AG09309 (cell line): ENCODE results near the gene FAM114A2.

Experiments used
- DNase-seq: peaks from one replicate; pipeline ENCODE4 v3.0.0-alpha.2; 2010; ENCODE audit warnings: low read depth
- H3K4me3 ChIP-seq: 2 replicates; pipeline ENCODE4 v1.5.1; 2011; ENCODE audit warnings: mild to moderate bottlenecking, low read depth, low read length, moderate library complexity; ENCODE audit not compliant: control insufficient read depth
- CTCF ChIP-seq: IDR thresholded peaks from 2 replicates; pipeline ENCODE4 v1.5.1; 2011; ENCODE audit warnings: mild to moderate bottlenecking, low read depth, low read length, inconsistent platforms; ENCODE audit not compliant: insufficient read depth, control insufficient read depth; ENCODE audit errors: missing control alignments

FAM114A2 gene

DNA sequence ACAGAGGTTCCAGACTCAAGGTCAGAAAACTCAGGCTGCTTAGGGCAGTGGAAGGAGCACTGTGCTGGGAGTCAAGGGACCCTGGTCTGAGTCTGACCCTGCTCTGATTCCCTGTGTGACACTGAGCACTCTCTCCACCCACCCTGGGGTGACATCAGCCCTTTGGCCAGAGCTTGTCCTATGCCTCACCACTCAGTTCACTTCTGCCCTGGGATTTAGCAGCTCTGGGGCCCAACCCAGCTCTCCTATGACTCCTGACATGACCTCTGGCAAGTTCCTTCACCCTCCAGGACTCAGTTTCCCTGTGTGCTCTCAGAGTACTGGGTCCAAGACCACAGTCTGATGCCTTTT, 63.9 kb downstream of the FAM114A2 start:
- no peak for DNase-seq
- H3K4me3 ChIP-seq = no peak overlapping the region
- TF ChIP-seq CTCF = no peak

DNA sequence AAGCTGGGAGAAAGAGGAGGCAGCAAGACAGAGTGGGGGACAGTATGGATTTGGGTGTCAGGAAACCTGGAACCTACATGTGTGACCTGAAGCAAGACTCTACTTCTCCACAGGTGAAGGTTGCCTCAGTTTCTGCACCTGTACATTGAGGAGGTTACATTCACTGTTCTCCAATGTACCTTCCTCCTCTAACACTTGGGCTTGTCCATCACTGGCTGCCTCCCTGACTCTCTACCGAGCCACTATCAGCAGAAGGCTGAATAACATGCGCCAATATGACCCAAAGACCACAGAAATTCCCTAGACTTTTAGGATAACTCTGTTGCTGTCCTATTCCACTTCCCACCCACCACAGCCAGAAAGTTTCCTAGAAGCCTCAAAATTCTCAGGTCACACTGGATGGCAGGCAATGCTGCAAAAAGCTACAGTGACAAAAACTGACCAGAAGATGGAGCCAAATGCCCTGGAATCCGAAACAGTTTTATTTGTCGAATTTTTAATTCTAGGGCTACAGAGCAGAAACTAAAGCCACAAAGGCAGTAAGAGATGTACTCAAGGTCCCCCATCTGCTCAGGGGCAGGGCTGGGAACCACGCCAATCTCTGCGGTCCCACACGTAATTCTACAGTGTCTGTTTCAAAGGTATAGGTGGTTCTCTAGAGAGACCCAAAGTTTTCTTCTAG, 64.4 kb downstream of the FAM114A2 start:
- no peak overlapping the region for H3K4me3 ChIP-seq
- DNase-seq = peak; percentile 23
- TF ChIP-seq CTCF = peak; percentile 76

GRCh38 chr5:153972240-153972639, 66.5 kb downstream of the FAM114A2 start:
- no peak overlapping the region for H3K4me3 ChIP-seq
- no peak for DNase-seq
- TF ChIP-seq CTCF = no peak

GRCh38 chr5:153970496-153970895, 68.2 kb downstream of the FAM114A2 start:
- TF ChIP-seq CTCF = no peak
- H3K4me3 ChIP-seq = no peak overlapping the region
- no peak for DNase-seq

GRCh38 chr5:153969563-153969895, 69.2 kb downstream of the FAM114A2 start:
- DNase-seq = no peak
- no peak overlapping the region for H3K4me3 ChIP-seq
- no peak for TF ChIP-seq CTCF

DNA sequence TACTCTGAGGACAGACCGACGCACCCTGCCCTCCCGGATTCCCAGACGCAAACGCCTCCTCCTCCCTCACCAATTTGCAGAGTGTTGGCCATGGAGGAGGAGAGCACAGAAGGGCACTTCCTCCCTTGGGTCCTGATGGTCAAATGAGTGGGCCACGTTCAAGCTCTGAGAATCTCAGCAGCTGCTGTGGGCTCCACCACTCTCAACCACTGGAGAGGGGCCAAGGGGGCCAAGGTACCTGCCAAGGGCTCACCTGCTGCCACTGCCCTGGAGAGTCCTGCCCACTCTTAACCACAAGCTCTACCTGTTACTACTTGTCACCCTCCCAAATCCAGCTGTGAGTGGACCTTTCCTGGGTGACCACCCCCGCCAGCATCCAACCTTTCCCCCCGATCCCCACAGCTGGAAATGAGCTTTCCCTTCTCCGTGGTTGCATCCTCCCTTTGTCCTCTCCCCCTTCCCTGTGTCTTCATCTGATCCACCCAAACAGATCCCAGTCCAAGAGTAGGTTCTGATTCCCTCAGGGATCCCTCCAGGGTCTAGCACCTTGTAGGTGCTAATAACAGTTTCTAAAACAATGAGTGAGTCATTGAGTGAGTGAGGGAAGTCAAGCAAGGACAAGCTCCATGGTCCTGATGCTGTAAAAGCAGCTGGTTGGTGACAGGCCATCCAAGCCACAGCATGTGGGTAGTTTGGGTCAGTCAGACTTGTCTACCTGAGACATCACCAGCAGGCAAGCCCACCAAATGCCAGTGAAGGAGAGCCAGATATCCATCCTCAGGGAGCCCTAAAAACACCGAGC, 69.7 kb downstream of the FAM114A2 start:
- no peak for TF ChIP-seq CTCF
- no peak overlapping the region for H3K4me3 ChIP-seq
- no peak for DNase-seq
